ENCODE results near the gene PMM1. TPM values are rescaled to one million over a fixed set of nuclear protein-coding genes. Genes with fewer than 3 reads are reported as not detected.

Gene PMM1
- total RNA-seq, 1 donor from 2014 or later: 15.1 TPM

- peaks cover 11% of the 10 kb centered on the region for H3K4me1 Mint-ChIP-seq
- DNase-seq (no peak), ATAC-seq (ENCODE audit: low read depth) (no peak)
- ChIA-PET POLR2A (no interaction called here), CTCF (no interaction called here)
- peaks cover 25% of the 10 kb centered on the region for H3K36me3 Mint-ChIP-seq (ENCODE audit: low read depth)
- H3K27ac Mint-ChIP-seq: no peak overlapping the region
- intact Hi-C loops (cut with micrococcal nuclease): no loop called here
- H3K9me3 Mint-ChIP-seq: no peaks in the 10 kb centered on the region
- no peak for TF ChIP-seq CTCF (IDR thresholded peaks at IDR 0.05)
- H3K4me3 Mint-ChIP-seq: no peak overlapping the region
- H3K27me3 Mint-ChIP-seq: no peaks in the 10 kb centered on the region
Measured at GRCh38 chr22:41584881-41585280, 4.8 kb downstream of the PMM1 start.

- intact Hi-C loops (cut with micrococcal nuclease): no loop called here
- Mint-ChIP-seq H3K27me3 (no peaks in the 10 kb centered on the region), H3K36me3 (ENCODE audit: low read depth) (peaks cover 34% of the 10 kb centered on the region), H3K9me3 (no peaks in the 10 kb centered on the region), H3K4me1 (no peaks in the 10 kb centered on the region), H3K4me3 (no peak overlapping the region), H3K27ac (no peak overlapping the region)
- ChIA-PET CTCF (no interaction called here), POLR2A (no interaction called here)
- no peak for TF ChIP-seq CTCF (IDR thresholded peaks at IDR 0.05)
- DNase-seq (no peak), ATAC-seq (ENCODE audit: low read depth) (no peak)
Measured at GRCh38 chr22:41582694-41583093, 6.9 kb downstream of the PMM1 start.

GRCh38 chr22:41579997-41580355 lies 9.7 kb downstream of the PMM1 start:
- Mint-ChIP-seq H3K36me3 (ENCODE audit: low read depth) (peaks cover 33% of the 10 kb centered on the region), H3K9me3 (no peaks in the 10 kb centered on the region), H3K27ac (no peak overlapping the region), H3K27me3 (no peaks in the 10 kb centered on the region), H3K4me3 (no peak overlapping the region), H3K4me1 (no peaks in the 10 kb centered on the region)
- ChIA-PET POLR2A (no interaction called here), CTCF (no interaction called here)
- TF ChIP-seq CTCF (IDR thresholded peaks at IDR 0.05): no peak
- no peak for DNase-seq
- no peak for ATAC-seq (ENCODE audit: low read depth)
- intact Hi-C loops (cut with micrococcal nuclease): no loop called here

GRCh38 chr22:41579297-41579996 lies 10.2 kb downstream of the PMM1 start:
- no peaks in the 10 kb centered on the region for H3K27me3 Mint-ChIP-seq
- H3K4me3 Mint-ChIP-seq: no peak overlapping the region
- no peaks in the 10 kb centered on the region for H3K9me3 Mint-ChIP-seq
- CTCF ChIA-PET: no interaction called here
- peaks cover 29% of the 10 kb centered on the region for H3K36me3 Mint-ChIP-seq (ENCODE audit: low read depth)
- no peak overlapping the region for H3K27ac Mint-ChIP-seq
- no peak for ATAC-seq (ENCODE audit: low read depth)
- POLR2A ChIA-PET: no interaction called here
- DNase-seq: no peak
- intact Hi-C loops (cut with micrococcal nuclease): no loop called here
- TF ChIP-seq CTCF (IDR thresholded peaks at IDR 0.05): no peak
- H3K4me1 Mint-ChIP-seq: no peaks in the 10 kb centered on the region

GRCh38 chr22:41578818-41579217 lies 10.8 kb downstream of the PMM1 start:
- ATAC-seq (ENCODE audit: low read depth): no peak
- POLR2A ChIA-PET: interaction anchor here (0.6 kb wide), 1 partner anchor 12 kb away, joined by 3 read pairs; no protein-coding TSS in a partner anchor

More at GRCh38 chr22:41578818-41579217, 10.8 kb downstream of the PMM1 start:
- Mint-ChIP-seq H3K9me3 (no peaks in the 10 kb centered on the region), H3K4me1 (no peaks in the 10 kb centered on the region), H3K4me3 (no peak overlapping the region), H3K36me3 (ENCODE audit: low read depth) (peaks cover 29% of the 10 kb centered on the region), H3K27me3 (no peaks in the 10 kb centered on the region), H3K27ac (no peak overlapping the region)
- TF ChIP-seq CTCF (IDR thresholded peaks at IDR 0.05): no peak
- CTCF ChIA-PET: no interaction called here
- intact Hi-C loops (cut with micrococcal nuclease): no loop called here
- DNase-seq: no peak

All from activated B cell treated with CpG ODN at 0.5 μM for 24 hours (primary cell).